ENCODE results near the gene C4orf50. TPM values are rescaled to one million over a fixed set of nuclear protein-coding genes. Genes with fewer than 3 reads are reported as not detected.

Gene C4orf50
- total RNA-seq, 1 experiment from 2014 or later = 0.17 TPM

DNA sequence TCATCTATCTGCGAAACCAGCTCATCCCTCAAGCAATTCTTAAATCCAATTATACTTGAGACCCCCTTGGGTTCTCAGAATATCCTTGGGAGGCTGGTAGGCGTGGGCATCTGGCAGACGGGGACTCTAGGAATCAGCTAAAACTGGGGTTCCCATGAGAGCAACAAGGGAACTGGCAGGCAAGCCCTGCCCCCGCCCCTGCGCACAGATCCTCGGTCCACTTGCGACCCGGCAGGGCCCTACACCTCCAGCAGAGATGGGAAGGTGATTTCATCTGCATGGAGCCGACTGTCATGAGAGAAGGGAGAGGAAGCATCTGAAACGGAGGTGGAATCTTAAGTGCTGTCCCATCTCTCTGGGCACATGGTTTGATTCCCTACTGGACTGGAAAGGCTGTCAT lies 9.9 kb upstream of the C4orf50 start:
- Histone ChIP-seq H3K4ac (ENCODE audit: low read depth, low read length) (no peak overlapping the region), H3K23ac (ENCODE audit: insufficient read length, low read depth, low read length) (no peak overlapping the region), H2BK20ac (ENCODE audit: low read depth, low read length, poor library complexity, severe bottlenecking) (no peak overlapping the region), H3K4me1 (ENCODE audit: insufficient read depth, low read length) (peaks cover 2% of the 10 kb centered on the region; the same call in 1 of the 2 replicates), H2BK15ac (ENCODE audit: low read depth, low read length) (no peak overlapping the region), H3K27ac (ENCODE audit: insufficient read length, low read depth, low read length) (no peak overlapping the region), H4K8ac (replicated peaks; ENCODE audit: insufficient read length, low read depth, low read length) (no peak overlapping the region), H2BK120ac (ENCODE audit: low read depth, low read length, poor library complexity, severe bottlenecking) (no peak overlapping the region), H4K5ac (ENCODE audit: insufficient read length, low read depth, low read length) (no peak overlapping the region), H4K91ac (ENCODE audit: insufficient read length, low read depth, low read length) (no peak overlapping the region), H3K56ac (ENCODE audit: insufficient read length, low read depth, low read length) (no peak overlapping the region), H3K18ac (ENCODE audit: insufficient read length, low read depth, low read length) (no peak overlapping the region), H3K9me3 (ENCODE audit: control insufficient read depth, low read depth, low read length) (no peaks in the 10 kb centered on the region), H3K79me1 (ENCODE audit: insufficient read depth, low read depth, low read length, poor library complexity, severe bottlenecking) (no peaks in the 10 kb centered on the region), H2AK5ac (ENCODE audit: insufficient read length, low read length) (no peak overlapping the region), H2BK5ac (ENCODE audit: insufficient read length, low read length) (no peak overlapping the region), H2AFZ (ENCODE audit: low read length) (no peak overlapping the region), H3K23me2 (ENCODE audit: insufficient read length, low read depth, low read length, poor library complexity, severe bottlenecking) (no peaks in the 10 kb centered on the region), H3T11ph (ENCODE audit: low read length) (no peak overlapping the region), H3K9ac (ENCODE audit: extremely low read depth, insufficient read length, low read length) (no peak overlapping the region), H2BK12ac (ENCODE audit: insufficient read length, low read depth, low read length) (no peak overlapping the region), H3K14ac (ENCODE audit: insufficient read depth, low read length) (no peak overlapping the region), H3K4me2 (ENCODE audit: insufficient read depth, insufficient read length, low read length) (no peak overlapping the region), H3K79me2 (ENCODE audit: insufficient read depth, low read length) (no peaks in the 10 kb centered on the region), H4K20me1 (ENCODE audit: control insufficient read depth, insufficient read depth, insufficient read length) (no peaks in the 10 kb centered on the region), H3K27me3 (ENCODE audit: insufficient read depth, low read length) (no peaks in the 10 kb centered on the region)
- no peak for DNase-seq
- no peaks in the 10 kb centered on the region for H3K9me3 Mint-ChIP-seq
- H3K4me3 Mint-ChIP-seq = no peak overlapping the region
- H3K4me1 Mint-ChIP-seq = peaks cover 35 to 37% of the 10 kb centered on the region in 2 experiments
- no peak for TF ChIP-seq CTCF (conservative IDR thresholded peaks at IDR 0.05)
- no peaks in the 10 kb centered on the region for H3K36me3 Mint-ChIP-seq (ENCODE audit: insufficient read depth in 1 of 3, low read depth in 3 of 3)
- no peaks in the 10 kb centered on the region; the same call in none of the 2 replicates for H3K27me3 Mint-ChIP-seq (ENCODE audit: low read depth)
- H3K27ac Mint-ChIP-seq = no peak overlapping the region
- WGBS (ENCODE audit: extremely low coverage, insufficient read length, low lambda C conversion rate) = no CpG with 5 or more reads among the region's 10 CpGs

Data from H9 (cell line).